ENCODE results near the gene OSBPL1A. TPM values are rescaled to one million over a fixed set of nuclear protein-coding genes. Genes with fewer than 3 reads are reported as not detected.
A peak's percentile ranks its signal among the peaks of the same experiment; 100 is the strongest.
"Not testable (repeated sequence)": the region's sequence is repeated elsewhere in the genome, so short reads cannot be mapped to it uniquely, and the experiment has no call there.

The OSBPL1A gene
- polyA plus RNA-seq, 1 donor, result 47.1 TPM

- DNase-seq (ENCODE audit: low read depth), result peak; percentile 64
Measured at GRCh38 chr18:24397131-24397693, 412 bp downstream of the OSBPL1A start.

- DNase-seq (ENCODE audit: low read depth), result no peak
Measured at GRCh38 chr18:24396082-24396633, 1.5 kb downstream of the OSBPL1A start.

GRCh38 chr18:24395049-24395795 is 2.4 kb downstream of the OSBPL1A start:
- DNase-seq (ENCODE audit: low read depth), result no peak

GRCh38 chr18:24388957-24389356 is 8.7 kb downstream of the OSBPL1A start:
- DNase-seq (ENCODE audit: low read depth), result peak; percentile 36

GRCh38 chr18:24386681-24387080 is 10.9 kb downstream of the OSBPL1A start:
- DNase-seq (ENCODE audit: low read depth), result no peak

GRCh38 chr18:24381126-24381525 is 16.5 kb downstream of the OSBPL1A start:
- DNase-seq (ENCODE audit: low read depth), result no peak

GRCh38 chr18:24380163-24380747 is 17.4 kb downstream of the OSBPL1A start:
- no peak for DNase-seq (ENCODE audit: low read depth)

GRCh38 chr18:24378598-24378997 is 19.0 kb downstream of the OSBPL1A start:
- DNase-seq (ENCODE audit: low read depth), result no peak

GRCh38 chr18:24376531-24376930 is 21.1 kb downstream of the OSBPL1A start:
- DNase-seq (ENCODE audit: low read depth), result not testable (repeated sequence)

GRCh38 chr18:24373328-24373727 is 24.3 kb downstream of the OSBPL1A start:
- DNase-seq (ENCODE audit: low read depth), result no peak

- DNase-seq (ENCODE audit: low read depth), result no peak
Measured at GRCh38 chr18:24372279-24372872, 25.2 kb downstream of the OSBPL1A start.

GRCh38 chr18:24370120-24370519 is 27.5 kb downstream of the OSBPL1A start:
- DNase-seq (ENCODE audit: low read depth), result no peak

- no peak for DNase-seq (ENCODE audit: low read depth)
Measured at GRCh38 chr18:24369426-24369825, 28.2 kb downstream of the OSBPL1A start.

- no peak for DNase-seq (ENCODE audit: low read depth)
Measured at GRCh38 chr18:24368749-24369148, 28.9 kb downstream of the OSBPL1A start.

- no peak for DNase-seq (ENCODE audit: low read depth)
Measured at GRCh38 chr18:24366328-24366727, 31.3 kb downstream of the OSBPL1A start.

GRCh38 chr18:24364177-24364576 is 33.4 kb downstream of the OSBPL1A start:
- DNase-seq (ENCODE audit: low read depth), result no peak

GRCh38 chr18:24362757-24363156 is 34.9 kb downstream of the OSBPL1A start:
- no peak for DNase-seq (ENCODE audit: low read depth)

- peak; percentile 34 for DNase-seq (ENCODE audit: low read depth)
Measured at GRCh38 chr18:24359787-24360530, 37.7 kb downstream of the OSBPL1A start.

GRCh38 chr18:24354278-24354677 is 43.3 kb downstream of the OSBPL1A start:
- DNase-seq (ENCODE audit: low read depth), result no peak

GRCh38 chr18:24346254-24346653 is 51.4 kb downstream of the OSBPL1A start:
- no peak for DNase-seq (ENCODE audit: low read depth)

GRCh38 chr18:24344509-24344908 is 53.1 kb downstream of the OSBPL1A start:
- DNase-seq (ENCODE audit: low read depth), result no peak

- DNase-seq (ENCODE audit: low read depth), result no peak
Measured at GRCh38 chr18:24342347-24342746, 55.3 kb downstream of the OSBPL1A start.

Measured in forelimb muscle (tissue), 1 donor.